Fibroblast of lung (primary cell): ENCODE measurements around the gene GPR61.

Experiments used
- CTCF ChIP-seq, 2 donors: IDR thresholded peaks in 1 of 2; conservative IDR thresholded peaks in 1 of 2; 1 replicate in 1 of 2; 2 replicates in 1 of 2; pipeline ENCODE4 v1.5.1; 2011 to 2012; ENCODE audit warnings: low read length in 2 of 2, control low read depth in 1 of 2, inconsistent platforms in 1 of 2, low read depth in 1 of 2, mild to moderate bottlenecking in 1 of 2
- EZH2 ChIP-seq: IDR thresholded peaks from 2 replicates; pipeline ENCODE4 v1.5.1; 2012; ENCODE audit warnings: low read length, control low read depth, mild to moderate bottlenecking; ENCODE audit errors: missing control alignments

GRCh38 chr1:109567877-109568672 lies 28.4 kb downstream of the GPR61 start:
- TF ChIP-seq CTCF (conservative IDR thresholded peaks at IDR 0.05 in 1 of 2, IDR thresholded peaks at IDR 0.05 in 1 of 2; ENCODE audit: low read depth in 1 of 2, low read length in 2 of 2) (no peak), EZH2 (no peak)
